ENCODE results near the gene PARVG. TPM values are rescaled to one million over a fixed set of nuclear protein-coding genes. Genes with fewer than 3 reads are reported as not detected.

Gene PARVG
- total and polyA plus RNA-seq, 2 donors (not counting 3 experiments of a cell fraction or from before 2014, with no cell fraction given) = 0.82 TPM; not detected in 1

DNA sequence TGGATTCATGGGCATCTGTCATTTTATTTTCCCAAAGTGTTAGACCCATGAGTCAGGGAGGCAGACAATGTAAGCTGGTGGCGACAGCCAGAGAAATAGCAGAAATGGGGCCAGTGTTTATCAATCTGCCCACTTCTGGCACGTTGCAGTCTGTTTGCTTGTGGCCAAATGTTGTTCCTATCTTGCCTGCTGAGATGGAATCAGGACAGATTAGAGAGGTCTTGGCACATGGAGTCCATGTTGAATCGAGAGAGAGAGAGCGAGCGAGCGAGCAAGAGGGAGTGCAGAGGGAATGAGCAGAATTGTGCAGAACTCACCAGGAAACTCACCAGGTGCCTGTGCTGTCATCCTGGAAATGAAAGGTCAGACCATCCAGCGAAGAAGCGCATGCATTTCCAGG lies 21.9 kb upstream of the PARVG start:
- H2AFZ ChIP-seq (ENCODE audit: low read depth, low read length) = no peak overlapping the region
- no peaks in the 10 kb centered on the region for H3K4me1 ChIP-seq (ENCODE audit: control insufficient read depth, extremely low read depth, insufficient read depth, low read length)
- no peaks in the 10 kb centered on the region for H4K20me1 ChIP-seq (replicated peaks; ENCODE audit: control insufficient read depth, extremely low read depth, insufficient read depth, low read length)
- H3K4me2 ChIP-seq (ENCODE audit: insufficient read depth, low read length) = no peak overlapping the region
- ChIA-PET CTCF (no interaction called here), POLR2A (no interaction called here)
- intact Hi-C loops (cut with micrococcal nuclease) = no loop called here
- no TSS peak for BruUV-seq (replicated peaks)
- no peaks in the 10 kb centered on the region for H3K79me2 ChIP-seq (ENCODE audit: control insufficient read depth, insufficient read depth, low read length)
- no peak overlapping the region for H3K9ac ChIP-seq (replicated peaks; ENCODE audit: extremely low read depth, insufficient read depth, low read length)
- TF ChIP-seq GATA2 (IDR thresholded peaks at IDR 0.05; ENCODE audit: insufficient read depth, insufficient read length, low read depth, low read length) (no peak), FOS (IDR thresholded peaks at IDR 0.05; ENCODE audit: borderline replicate concordance, insufficient read depth, low read length) (no peak), POLR2A (IDR thresholded peaks at IDR 0.05; ENCODE audit: low read depth, low read length) (no peak), POLR2AphosphoS5 (IDR thresholded peaks at IDR 0.05; ENCODE audit: insufficient read depth, low read depth, low read length) (no peak), JUN (IDR thresholded peaks at IDR 0.05; ENCODE audit: borderline replicate concordance, insufficient read depth, insufficient read length, low read depth) (no peak), MYC (IDR thresholded peaks at IDR 0.05; ENCODE audit: low read depth, low read length) (no peak), EZH2 (IDR thresholded peaks at IDR 0.05; ENCODE audit: borderline replicate concordance, low read depth, low read length, severe bottlenecking) (no peak), MAX (IDR thresholded peaks at IDR 0.05; ENCODE audit: insufficient read depth, insufficient read length) (no peak)
- TF ChIP-seq, protein P1, sequence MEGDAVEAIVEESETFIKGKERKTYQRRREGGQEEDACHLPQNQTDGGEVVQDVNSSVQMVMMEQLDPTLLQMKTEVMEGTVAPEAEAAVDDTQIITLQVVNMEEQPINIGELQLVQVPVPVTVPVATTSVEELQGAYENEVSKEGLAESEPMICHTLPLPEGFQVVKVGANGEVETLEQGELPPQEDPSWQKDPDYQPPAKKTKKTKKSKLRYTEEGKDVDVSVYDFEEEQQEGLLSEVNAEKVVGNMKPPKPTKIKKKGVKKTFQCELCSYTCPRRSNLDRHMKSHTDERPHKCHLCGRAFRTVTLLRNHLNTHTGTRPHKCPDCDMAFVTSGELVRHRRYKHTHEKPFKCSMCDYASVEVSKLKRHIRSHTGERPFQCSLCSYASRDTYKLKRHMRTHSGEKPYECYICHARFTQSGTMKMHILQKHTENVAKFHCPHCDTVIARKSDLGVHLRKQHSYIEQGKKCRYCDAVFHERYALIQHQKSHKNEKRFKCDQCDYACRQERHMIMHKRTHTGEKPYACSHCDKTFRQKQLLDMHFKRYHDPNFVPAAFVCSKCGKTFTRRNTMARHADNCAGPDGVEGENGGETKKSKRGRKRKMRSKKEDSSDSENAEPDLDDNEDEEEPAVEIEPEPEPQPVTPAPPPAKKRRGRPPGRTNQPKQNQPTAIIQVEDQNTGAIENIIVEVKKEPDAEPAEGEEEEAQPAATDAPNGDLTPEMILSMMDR (IDR thresholded peaks at IDR 0.05; ENCODE audit: extremely low read depth in 1 of 2, insufficient read depth in 1 of 2, low read depth in 1 of 2, low read length in 2 of 2) = no peak
- no peaks in the 10 kb centered on the region for H3K9me3 ChIP-seq (replicated peaks; ENCODE audit: control insufficient read depth, insufficient read depth, low read length)
- no peaks in the 10 kb centered on the region for H3K9me1 ChIP-seq (replicated peaks; ENCODE audit: control insufficient read depth, extremely low read depth, insufficient read depth, low read length)
- no peak overlapping the region for H3K27ac ChIP-seq (ENCODE audit: insufficient read depth, low read depth, low read length)
- no peak for DNase-seq (ENCODE audit: low read depth, low spot score)
- peaks cover 4 to 26% of the 10 kb centered on the region in 2 experiments for H3K36me3 ChIP-seq (ENCODE audit: control insufficient read depth in 2 of 2, extremely low read depth in 1 of 2, insufficient read depth in 2 of 2, low read length in 2 of 2)
- no peak for FAIRE-seq
- dilution Hi-C loops (cut with MboI; ENCODE audit: extremely low pct_ligation_motif_present, low sequenced_read_pairs) = no loop called here
- H3K4me3 ChIP-seq (replicated peaks in 1 of 3; ENCODE audit: insufficient read depth in 1 of 3, low read depth in 1 of 3, low read length in 3 of 3) = no peak overlapping the region
- H3K27me3 ChIP-seq (ENCODE audit: control insufficient read depth in 2 of 2, insufficient read depth in 2 of 2, low read length in 2 of 2) = no peaks in the 10 kb centered on the region

Measured in endothelial cell of umbilical vein (primary cell).